Uterus (tissue), 2 donors: Measurements from ENCODE around the gene HNRNPC.
"Not testable (repeated sequence)": the region's sequence is repeated elsewhere in the genome, so short reads cannot be mapped to it uniquely, and the experiment has no call there.

Source experiments
- POLR2A ChIP-seq, 2 donors: fragments of 450-650 bp; IDR thresholded peaks; one replicate each; pipeline ENCODE4 v1.6.1; 2016; ENCODE audit warnings: antibody characterized with exemption in 2 of 2, mild to moderate bottlenecking in 1 of 2, moderate library complexity in 1 of 2
- TF ChIP-seq, protein P1 (sequence below), 4 experiments: fragments of 200-600 bp in 2 of 4; fragments of 450-650 bp in 2 of 4; sonication (generic) in 2 of 4; IDR thresholded peaks; one replicate each; pipeline ENCODE4 v1.5.1; 2016 to 2019; ENCODE audit warnings: antibody characterized with exemption in 4 of 4, mild to moderate bottlenecking in 2 of 4, moderate library complexity in 1 of 4

- TF ChIP-seq, protein P1, sequence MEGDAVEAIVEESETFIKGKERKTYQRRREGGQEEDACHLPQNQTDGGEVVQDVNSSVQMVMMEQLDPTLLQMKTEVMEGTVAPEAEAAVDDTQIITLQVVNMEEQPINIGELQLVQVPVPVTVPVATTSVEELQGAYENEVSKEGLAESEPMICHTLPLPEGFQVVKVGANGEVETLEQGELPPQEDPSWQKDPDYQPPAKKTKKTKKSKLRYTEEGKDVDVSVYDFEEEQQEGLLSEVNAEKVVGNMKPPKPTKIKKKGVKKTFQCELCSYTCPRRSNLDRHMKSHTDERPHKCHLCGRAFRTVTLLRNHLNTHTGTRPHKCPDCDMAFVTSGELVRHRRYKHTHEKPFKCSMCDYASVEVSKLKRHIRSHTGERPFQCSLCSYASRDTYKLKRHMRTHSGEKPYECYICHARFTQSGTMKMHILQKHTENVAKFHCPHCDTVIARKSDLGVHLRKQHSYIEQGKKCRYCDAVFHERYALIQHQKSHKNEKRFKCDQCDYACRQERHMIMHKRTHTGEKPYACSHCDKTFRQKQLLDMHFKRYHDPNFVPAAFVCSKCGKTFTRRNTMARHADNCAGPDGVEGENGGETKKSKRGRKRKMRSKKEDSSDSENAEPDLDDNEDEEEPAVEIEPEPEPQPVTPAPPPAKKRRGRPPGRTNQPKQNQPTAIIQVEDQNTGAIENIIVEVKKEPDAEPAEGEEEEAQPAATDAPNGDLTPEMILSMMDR (IDR thresholded peaks at IDR 0.05) = not testable (repeated sequence)
- TF ChIP-seq POLR2A (IDR thresholded peaks at IDR 0.05) = not testable (repeated sequence)
These were observed 3.4 kb upstream of the HNRNPC start for GRCh38 chr14:21272661-21273060.
